ENCODE measurements around the gene C14orf119.
A peak's percentile ranks its signal among the peaks of the same experiment; 100 is the strongest.

C14orf119 gene

DNA sequence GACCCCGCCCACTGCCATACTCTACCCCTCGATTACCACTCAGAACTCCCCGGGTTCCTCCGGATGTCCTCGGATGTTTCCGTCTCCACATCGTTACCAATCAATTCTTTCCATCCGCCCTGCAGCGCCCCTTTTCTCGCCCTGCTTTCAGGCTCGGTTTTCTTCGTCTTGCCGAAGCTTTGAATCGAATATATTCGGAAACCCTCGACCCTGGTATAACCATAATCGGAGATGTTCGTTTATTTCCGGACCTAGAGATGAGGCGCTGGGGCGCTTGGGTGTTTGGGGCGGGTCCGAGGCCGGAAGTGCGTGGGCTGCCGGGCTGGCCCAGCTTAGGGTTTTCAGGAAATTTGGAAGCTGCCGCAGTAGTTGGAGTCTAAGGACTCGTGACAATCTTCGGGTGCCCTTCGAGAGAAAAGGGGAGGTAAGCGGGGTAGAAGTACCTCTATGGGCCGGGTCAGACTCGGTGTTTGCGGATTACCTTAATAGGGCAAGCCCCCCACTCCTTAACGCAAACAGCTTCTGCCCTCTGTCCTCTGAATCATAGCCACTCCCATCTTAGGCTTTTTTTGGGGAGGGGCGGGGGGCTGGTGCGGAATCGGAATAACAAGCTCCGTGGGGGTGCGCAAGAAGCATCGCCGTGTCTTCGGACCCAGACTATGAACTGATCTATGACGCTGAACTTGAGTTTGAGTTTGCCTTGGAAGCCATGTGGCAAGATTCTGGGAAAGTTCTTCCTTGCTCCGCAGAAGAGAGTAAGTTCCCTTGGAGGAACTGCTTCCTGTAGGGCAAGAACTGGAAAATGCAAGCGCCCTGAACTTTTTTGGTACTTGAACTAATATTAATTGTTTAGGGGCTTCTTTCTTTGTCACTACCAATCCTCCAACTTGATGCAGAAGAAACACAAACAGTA lies at the start of gene C14orf119:
C14orf119 (plus strand) TSS at position 310 of the 913 bp plus-strand sequence. CDS start 2,154 bp downstream, outside the sequence.
- no peak for TF ChIP-seq CTCF (IDR thresholded peaks at IDR 0.05; ENCODE audit: low read depth, low read length)

GRCh38 chr14:23047034-23047634 lies 48.2 kb upstream of the C14orf119 start:
- no peak for TF ChIP-seq CTCF (IDR thresholded peaks at IDR 0.05; ENCODE audit: low read depth, low read length)
- H3K4me3 ChIP-seq (ENCODE audit: low read depth, low read length), result no peak overlapping the region

More for the DNA sequence above, at the start of gene C14orf119:
- H3K4me3 ChIP-seq (ENCODE audit: low read depth, low read length), result peak within 1 kb of the TSS; percentile 92

- no peak for TF ChIP-seq CTCF (IDR thresholded peaks at IDR 0.05; ENCODE audit: low read depth, low read length)
- no peak overlapping the region for H3K4me3 ChIP-seq (ENCODE audit: low read depth, low read length)
Measured at GRCh38 chr14:23047751-23048693, 47.3 kb upstream of the C14orf119 start.

- H3K4me3 ChIP-seq (ENCODE audit: low read depth, low read length), result no peak overlapping the region
- TF ChIP-seq CTCF (IDR thresholded peaks at IDR 0.05; ENCODE audit: low read depth, low read length), result no peak
Measured at GRCh38 chr14:23049011-23049410, 46.3 kb upstream of the C14orf119 start.

DNA sequence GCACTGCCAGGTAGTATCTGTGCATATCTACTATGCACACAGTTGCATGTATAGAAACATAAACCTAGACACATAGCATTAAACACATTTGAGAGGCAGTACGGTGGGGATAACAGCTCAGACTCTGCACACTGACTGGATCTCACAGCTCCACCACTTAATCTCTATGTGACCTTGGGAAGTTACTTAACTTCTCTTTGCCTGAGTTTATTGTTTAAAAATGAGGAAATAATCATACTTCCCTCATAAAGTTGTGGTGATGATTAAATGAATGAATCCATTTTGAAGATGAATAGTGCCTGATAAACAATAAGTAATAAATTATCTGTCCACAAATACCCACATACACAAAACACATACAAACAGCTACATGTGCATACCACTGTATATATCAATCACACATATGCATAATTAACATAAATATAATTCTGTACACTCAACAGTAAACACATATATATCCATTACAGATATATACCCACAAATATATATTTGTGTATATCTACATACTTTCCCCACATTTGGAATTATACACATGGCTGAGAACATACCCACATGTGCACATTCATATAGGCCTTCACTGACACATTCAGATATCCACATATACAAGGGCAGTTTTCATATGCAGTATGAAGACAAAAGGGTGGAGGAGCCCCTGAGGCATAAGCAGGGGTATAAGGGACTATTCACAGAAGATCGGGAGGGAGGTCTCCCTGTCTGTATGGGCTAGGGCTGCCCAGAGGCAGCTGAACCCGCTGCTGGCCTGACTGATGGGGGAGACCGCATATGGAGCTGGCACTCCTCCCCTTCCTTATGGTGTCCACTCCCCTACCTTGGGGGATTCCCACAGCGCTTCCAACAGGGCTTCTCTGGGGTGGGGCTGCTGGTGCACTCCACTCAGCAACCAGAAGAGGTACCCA lies 43.9 kb upstream of the C14orf119 start:
- H3K4me3 ChIP-seq (ENCODE audit: low read depth, low read length), result no peak overlapping the region
- TF ChIP-seq CTCF (IDR thresholded peaks at IDR 0.05; ENCODE audit: low read depth, low read length), result no peak

GRCh38 chr14:23052182-23052623 lies 43.1 kb upstream of the C14orf119 start:
- no peak for TF ChIP-seq CTCF (IDR thresholded peaks at IDR 0.05; ENCODE audit: low read depth, low read length)
- H3K4me3 ChIP-seq (ENCODE audit: low read depth, low read length), result no peak overlapping the region

Measured in WI38 (cell line).